Esophagus squamous epithelium (tissue), 4 donors: ENCODE results near the gene UTP11.

Experiments used
- CTCF ChIP-seq, 6 experiments: fragments of 450-650 bp in 4 of 6; fragments of 200-600 bp in 2 of 6; sonication (generic) in 2 of 6; IDR thresholded peaks; one replicate each; pipeline ENCODE4 v1.5.1; 2016 to 2019; ENCODE audit warnings: antibody characterized with exemption in 6 of 6, mild to moderate bottlenecking in 4 of 6, moderate library complexity in 4 of 6
- POLR2A ChIP-seq, 4 donors: fragments of 450-650 bp; IDR thresholded peaks; one replicate each; pipeline ENCODE4 v1.6.1; 2017; ENCODE audit warnings: antibody characterized with exemption in 4 of 4, mild to moderate bottlenecking in 4 of 4, moderate library complexity in 3 of 4

GRCh38 chr1:38028105-38028591 is 15.6 kb downstream of the UTP11 start:
- TF ChIP-seq POLR2A (IDR thresholded peaks at IDR 0.05) (no peak), CTCF (IDR thresholded peaks at IDR 0.05) (no peak)
